AG09319 (cell line): Measurements from ENCODE around the gene HOXA5.

Experiments
- DNase-seq: peaks from one replicate; pipeline ENCODE4 v3.0.0-alpha.2; 2010; ENCODE audit warnings: low read depth; ENCODE audit errors: extremely low read depth
- TF ChIP-seq, protein P1 (sequence below): IDR thresholded peaks from 2 replicates; pipeline ENCODE4 v1.5.1; 2011; ENCODE audit warnings: low read depth, mild to moderate bottlenecking, inconsistent platforms, low read length, moderate library complexity

HOXA5 gene

GRCh38 chr7:27171637-27172314 is 28.3 kb upstream of the HOXA5 start:
- TF ChIP-seq, protein P1, sequence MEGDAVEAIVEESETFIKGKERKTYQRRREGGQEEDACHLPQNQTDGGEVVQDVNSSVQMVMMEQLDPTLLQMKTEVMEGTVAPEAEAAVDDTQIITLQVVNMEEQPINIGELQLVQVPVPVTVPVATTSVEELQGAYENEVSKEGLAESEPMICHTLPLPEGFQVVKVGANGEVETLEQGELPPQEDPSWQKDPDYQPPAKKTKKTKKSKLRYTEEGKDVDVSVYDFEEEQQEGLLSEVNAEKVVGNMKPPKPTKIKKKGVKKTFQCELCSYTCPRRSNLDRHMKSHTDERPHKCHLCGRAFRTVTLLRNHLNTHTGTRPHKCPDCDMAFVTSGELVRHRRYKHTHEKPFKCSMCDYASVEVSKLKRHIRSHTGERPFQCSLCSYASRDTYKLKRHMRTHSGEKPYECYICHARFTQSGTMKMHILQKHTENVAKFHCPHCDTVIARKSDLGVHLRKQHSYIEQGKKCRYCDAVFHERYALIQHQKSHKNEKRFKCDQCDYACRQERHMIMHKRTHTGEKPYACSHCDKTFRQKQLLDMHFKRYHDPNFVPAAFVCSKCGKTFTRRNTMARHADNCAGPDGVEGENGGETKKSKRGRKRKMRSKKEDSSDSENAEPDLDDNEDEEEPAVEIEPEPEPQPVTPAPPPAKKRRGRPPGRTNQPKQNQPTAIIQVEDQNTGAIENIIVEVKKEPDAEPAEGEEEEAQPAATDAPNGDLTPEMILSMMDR = no peak
- no peak for DNase-seq

- TF ChIP-seq, protein P1 = no peak
- no peak for DNase-seq
These were observed 27.8 kb upstream of the HOXA5 start for GRCh38 chr7:27171325-27171636.

DNA sequence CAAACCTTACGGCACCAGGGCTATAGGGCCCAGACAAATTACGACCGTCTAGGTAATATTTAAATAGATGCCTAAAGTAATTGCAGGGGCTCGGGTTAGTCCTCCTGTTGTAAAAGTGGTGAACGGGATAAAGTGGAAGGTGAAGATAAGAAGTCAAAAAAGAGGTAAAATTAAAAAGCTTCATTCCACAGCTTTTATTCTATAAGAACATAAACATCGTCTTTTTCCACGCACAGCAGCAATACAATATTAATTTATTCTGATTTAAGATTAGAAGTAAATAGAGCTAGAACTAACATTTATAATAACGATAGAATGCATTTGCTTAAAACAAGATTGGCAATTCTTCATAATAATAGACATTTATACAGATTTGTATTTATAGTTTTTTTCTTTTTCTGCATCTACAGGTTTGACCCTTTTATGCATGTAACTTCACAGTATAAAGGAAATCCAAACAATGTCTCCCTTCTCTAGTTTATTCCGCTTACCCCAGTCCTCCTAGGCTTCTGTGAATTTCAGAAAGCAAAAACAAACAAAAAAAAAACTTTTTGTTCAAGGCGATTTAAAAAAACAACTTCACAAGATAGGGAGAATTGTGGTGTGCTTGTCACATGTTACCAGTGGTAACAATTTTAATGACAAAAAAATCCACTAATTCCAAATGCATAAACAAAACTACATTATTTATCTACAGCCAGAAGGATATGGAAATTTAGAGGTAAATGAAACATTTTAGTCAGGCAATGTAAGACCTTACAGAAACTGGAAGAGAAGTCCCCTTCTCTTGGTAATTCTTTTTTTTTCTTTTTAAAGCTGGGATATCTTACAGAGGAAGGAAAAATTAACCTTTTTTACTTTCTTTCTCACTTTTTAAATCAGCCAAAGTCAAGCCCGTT is 27.2 kb upstream of the HOXA5 start:
- DNase-seq = no peak
- TF ChIP-seq, protein P1 = no peak

DNA sequence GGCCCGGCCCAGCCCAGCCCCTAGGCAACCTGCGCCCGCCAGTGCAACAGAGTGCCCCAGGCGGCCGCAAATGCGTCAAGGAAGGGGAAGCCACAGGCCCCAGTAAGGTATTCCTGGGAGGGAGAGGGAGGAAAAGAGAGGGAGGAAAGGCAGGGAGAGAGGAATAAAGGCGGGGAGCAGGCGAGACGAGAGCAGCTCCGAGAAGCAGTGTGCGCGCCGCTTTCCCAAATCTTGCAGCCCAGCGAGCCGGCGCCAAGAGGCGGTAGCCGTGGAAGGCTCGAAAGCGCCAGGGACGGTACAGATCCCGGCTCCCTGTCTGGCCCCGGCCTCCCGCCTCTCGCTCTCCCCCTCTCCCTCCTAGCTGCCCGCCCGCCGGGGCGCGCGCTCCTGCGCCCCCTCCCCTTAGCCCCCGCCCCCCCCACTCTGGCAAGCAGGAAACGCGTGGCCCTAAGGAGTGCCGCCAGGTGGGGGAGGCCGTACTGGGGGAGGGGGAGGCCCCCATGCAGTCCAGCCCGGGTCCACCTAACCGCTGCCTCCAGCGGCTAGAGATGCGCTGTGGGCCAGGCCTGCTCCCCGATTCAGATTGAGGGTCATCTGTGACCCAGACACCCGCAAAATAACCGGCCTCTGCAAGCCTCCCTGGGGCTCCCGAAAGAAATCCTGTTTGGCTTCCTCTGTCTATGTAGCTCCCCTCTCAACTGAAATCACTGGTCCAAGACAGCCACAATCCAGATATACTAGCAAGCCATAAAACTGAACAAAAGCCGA is 26.4 kb upstream of the HOXA5 start:
- no peak for DNase-seq
- TF ChIP-seq, protein P1 = no peak

GRCh38 chr7:27168265-27168947 is 24.9 kb upstream of the HOXA5 start:
- TF ChIP-seq, protein P1 = no peak
- no peak for DNase-seq

DNA sequence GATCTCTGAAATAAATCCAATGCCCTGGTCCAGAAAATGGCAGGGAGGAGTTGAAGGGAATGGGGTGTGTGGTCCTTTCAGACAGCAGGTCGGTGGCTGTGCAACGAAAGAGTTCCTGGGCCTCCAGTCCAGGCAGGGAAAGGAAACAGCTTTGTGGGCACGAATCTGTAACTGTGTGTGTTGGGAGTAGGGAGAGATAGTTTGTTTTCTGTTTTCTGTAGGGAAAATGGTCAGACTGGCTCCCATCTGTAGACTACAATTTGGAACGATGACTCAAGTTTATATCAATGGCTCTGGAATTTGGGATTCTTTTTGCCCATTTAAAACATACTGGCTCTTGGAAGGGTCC is 24.4 kb upstream of the HOXA5 start:
- DNase-seq = no peak
- TF ChIP-seq, protein P1 = no peak
